IPS-20b (cell line): Measurements from ENCODE around the gene MYO1E.

Experiments
- H3K27ac ChIP-seq: one replicate; pipeline ENCODE4 v1.5.1; 2013; ENCODE audit warnings: low read length
- H3K27me3 ChIP-seq: 2 replicates; pipeline ENCODE4 v1.6.1; 2013; ENCODE audit warnings: mild to moderate bottlenecking, low read length, inconsistent platforms; ENCODE audit not compliant: insufficient read depth
- H3K36me3 ChIP-seq: 2 replicates; pipeline ENCODE4 v1.6.1; 2013; ENCODE audit warnings: low read depth, mild to moderate bottlenecking, inconsistent platforms, low read length, moderate library complexity; ENCODE audit not compliant: insufficient read depth
- H3K4me1 ChIP-seq: 2 replicates; pipeline ENCODE4 v1.6.1; 2013; ENCODE audit warnings: mild to moderate bottlenecking, control low read depth, inconsistent platforms, low read length, moderate library complexity; ENCODE audit not compliant: insufficient read depth
- H3K4me3 ChIP-seq: 2 replicates; pipeline ENCODE4 v1.5.1; 2013; ENCODE audit warnings: mild to moderate bottlenecking, low read length, inconsistent platforms
- H3K9ac ChIP-seq: 2 replicates; pipeline ENCODE4 v1.6.1; 2013; ENCODE audit warnings: low read depth, mild to moderate bottlenecking, inconsistent platforms, low read length, moderate library complexity
- H3K9me3 ChIP-seq: 2 replicates; pipeline ENCODE4 v1.6.1; 2013; ENCODE audit warnings: mild to moderate bottlenecking, low read depth, low read length, inconsistent platforms; ENCODE audit not compliant: insufficient read depth

The MYO1E gene

GRCh38 chr15:59210186-59210585 is 162.5 kb downstream of the MYO1E start:
- Histone ChIP-seq H3K4me3 (no peak overlapping the region), H3K27ac (no peak overlapping the region), H3K9me3 (no peaks in the 10 kb centered on the region), H3K4me1 (no peaks in the 10 kb centered on the region), H3K36me3 (peaks cover 78% of the 10 kb centered on the region), H3K27me3 (no peaks in the 10 kb centered on the region), H3K9ac (no peak overlapping the region)

GRCh38 chr15:59208613-59209249 is 163.9 kb downstream of the MYO1E start:
- no peaks in the 10 kb centered on the region for H3K9me3 ChIP-seq
- no peak overlapping the region for H3K9ac ChIP-seq
- H3K27ac ChIP-seq = no peak overlapping the region
- no peak overlapping the region for H3K4me3 ChIP-seq
- no peaks in the 10 kb centered on the region for H3K4me1 ChIP-seq
- no peaks in the 10 kb centered on the region for H3K27me3 ChIP-seq
- peaks cover 78% of the 10 kb centered on the region for H3K36me3 ChIP-seq

GRCh38 chr15:59206623-59207183 is 166.0 kb downstream of the MYO1E start, which contains the start of gene LDHAL6B:
Gene LDHAL6B, plus strand, starts transcription at chr15:59206843. Its CDS starts 98 bp downstream, at chr15:59206941.
- Histone ChIP-seq H3K9me3 (no peaks in the 10 kb centered on the region), H3K27ac (no peak within 1 kb of the TSS), H3K4me1 (no peaks in the 10 kb centered on the region), H3K9ac (no peak within 1 kb of the TSS), H3K27me3 (no peaks in the 10 kb centered on the region), H3K4me3 (no peak within 1 kb of the TSS), H3K36me3 (peaks cover 84% of the 10 kb centered on the region)

- H3K9ac ChIP-seq = no peak overlapping the region
- H3K4me1 ChIP-seq = no peaks in the 10 kb centered on the region
- no peak overlapping the region for H3K4me3 ChIP-seq
- no peak overlapping the region for H3K27ac ChIP-seq
- no peaks in the 10 kb centered on the region for H3K27me3 ChIP-seq
- no peaks in the 10 kb centered on the region for H3K9me3 ChIP-seq
- peaks cover 89% of the 10 kb centered on the region for H3K36me3 ChIP-seq
Measured at GRCh38 chr15:59205839-59206622, 166.6 kb downstream of the MYO1E start.

- no peaks in the 10 kb centered on the region for H3K9me3 ChIP-seq
- H3K27me3 ChIP-seq = no peaks in the 10 kb centered on the region
- no peak overlapping the region for H3K4me3 ChIP-seq
- H3K9ac ChIP-seq = no peak overlapping the region
- H3K36me3 ChIP-seq = peaks cover 87% of the 10 kb centered on the region
- no peaks in the 10 kb centered on the region for H3K4me1 ChIP-seq
- H3K27ac ChIP-seq = no peak overlapping the region
Measured at GRCh38 chr15:59203657-59204056, 169.0 kb downstream of the MYO1E start.

- Histone ChIP-seq H3K4me1 (no peaks in the 10 kb centered on the region), H3K9ac (no peak overlapping the region), H3K27me3 (no peaks in the 10 kb centered on the region), H3K4me3 (no peak overlapping the region), H3K27ac (no peak overlapping the region), H3K36me3 (peaks cover 82% of the 10 kb centered on the region), H3K9me3 (no peaks in the 10 kb centered on the region)
Measured at GRCh38 chr15:59203008-59203407, 169.7 kb downstream of the MYO1E start.

- Histone ChIP-seq H3K36me3 (peaks cover 70% of the 10 kb centered on the region), H3K4me1 (no peaks in the 10 kb centered on the region), H3K9ac (no peak overlapping the region), H3K27ac (no peak overlapping the region), H3K4me3 (no peak overlapping the region), H3K9me3 (no peaks in the 10 kb centered on the region), H3K27me3 (no peaks in the 10 kb centered on the region)
Measured at GRCh38 chr15:59200560-59200959, 172.1 kb downstream of the MYO1E start.

GRCh38 chr15:59199626-59200465 is 172.8 kb downstream of the MYO1E start:
- Histone ChIP-seq H3K36me3 (peaks cover 70% of the 10 kb centered on the region), H3K4me3 (no peak overlapping the region), H3K4me1 (no peaks in the 10 kb centered on the region), H3K27ac (no peak overlapping the region), H3K9me3 (no peaks in the 10 kb centered on the region), H3K9ac (no peak overlapping the region), H3K27me3 (no peaks in the 10 kb centered on the region)

- Histone ChIP-seq H3K4me3 (no peak overlapping the region), H3K9ac (no peak overlapping the region), H3K27ac (no peak overlapping the region), H3K27me3 (no peaks in the 10 kb centered on the region), H3K36me3 (peaks cover 70% of the 10 kb centered on the region), H3K4me1 (no peaks in the 10 kb centered on the region), H3K9me3 (no peaks in the 10 kb centered on the region)
Measured at GRCh38 chr15:59197454-59197853, 175.2 kb downstream of the MYO1E start.

GRCh38 chr15:59196416-59196815 is 176.3 kb downstream of the MYO1E start:
- Histone ChIP-seq H3K4me1 (no peaks in the 10 kb centered on the region), H3K4me3 (no peak overlapping the region), H3K36me3 (peaks cover 66% of the 10 kb centered on the region), H3K27ac (no peak overlapping the region), H3K9me3 (no peaks in the 10 kb centered on the region), H3K27me3 (no peaks in the 10 kb centered on the region), H3K9ac (no peak overlapping the region)

- Histone ChIP-seq H3K4me3 (no peak overlapping the region), H3K36me3 (peaks cover 60% of the 10 kb centered on the region), H3K27me3 (no peaks in the 10 kb centered on the region), H3K9ac (no peak overlapping the region), H3K9me3 (no peaks in the 10 kb centered on the region), H3K27ac (no peak overlapping the region), H3K4me1 (no peaks in the 10 kb centered on the region)
Measured at GRCh38 chr15:59194639-59195325, 177.9 kb downstream of the MYO1E start.
